AG08395 (cell line): ENCODE data around the gene RAB26.
"Not testable (repeated sequence)": the region's sequence is repeated elsewhere in the genome, so short reads cannot be mapped to it uniquely, and the experiment has no call there.

Experiments used
- DNase-seq: peaks from one replicate; pipeline ENCODE4 v3.0.0; 2012; ENCODE audit warnings: mixed read lengths, low spot score

RAB26 gene, protein sequence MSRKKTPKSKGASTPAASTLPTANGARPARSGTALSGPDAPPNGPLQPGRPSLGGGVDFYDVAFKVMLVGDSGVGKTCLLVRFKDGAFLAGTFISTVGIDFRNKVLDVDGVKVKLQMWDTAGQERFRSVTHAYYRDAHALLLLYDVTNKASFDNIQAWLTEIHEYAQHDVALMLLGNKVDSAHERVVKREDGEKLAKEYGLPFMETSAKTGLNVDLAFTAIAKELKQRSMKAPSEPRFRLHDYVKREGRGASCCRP

DNA sequence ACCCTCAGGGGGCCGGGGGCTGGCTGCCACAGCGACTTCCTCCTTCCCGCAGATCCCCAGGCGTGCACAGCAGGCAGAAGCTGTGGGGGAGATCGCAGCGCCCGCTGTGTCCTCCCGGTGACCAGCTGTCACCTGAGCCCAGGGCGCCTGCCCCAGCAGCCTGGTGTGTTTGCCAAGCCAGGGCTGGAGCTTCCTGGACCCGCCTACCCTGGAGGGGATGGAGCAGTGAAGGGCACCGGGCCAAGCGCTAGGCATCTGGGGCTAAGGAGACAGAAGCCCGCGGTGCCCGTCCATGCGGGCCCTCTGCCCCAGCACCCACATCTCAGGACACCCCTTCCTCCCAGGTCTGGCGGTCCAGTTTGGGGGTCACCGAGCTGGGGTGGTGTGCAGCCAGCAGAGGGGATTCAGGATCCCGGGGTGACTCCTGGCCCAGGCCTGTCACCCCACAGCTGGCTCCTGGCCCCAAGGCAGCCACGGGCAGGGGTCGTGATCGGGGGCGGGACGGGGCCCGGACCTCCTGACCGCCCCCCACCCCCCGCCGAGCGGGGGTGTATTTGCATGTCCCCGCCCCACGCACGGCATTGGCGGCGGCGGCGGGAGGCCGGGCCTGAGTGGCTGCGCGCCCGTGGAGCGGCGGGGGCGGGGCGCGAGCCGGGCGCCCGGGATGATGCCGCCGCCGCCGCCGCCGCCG lies at the start of gene RAB26:
TSS of gene RAB26 (plus strand) at position 645 of the 691 bp plus-strand sequence. CDS start 159 bp downstream, outside the sequence.
- DNase-seq = peak; percentile 73

DNA sequence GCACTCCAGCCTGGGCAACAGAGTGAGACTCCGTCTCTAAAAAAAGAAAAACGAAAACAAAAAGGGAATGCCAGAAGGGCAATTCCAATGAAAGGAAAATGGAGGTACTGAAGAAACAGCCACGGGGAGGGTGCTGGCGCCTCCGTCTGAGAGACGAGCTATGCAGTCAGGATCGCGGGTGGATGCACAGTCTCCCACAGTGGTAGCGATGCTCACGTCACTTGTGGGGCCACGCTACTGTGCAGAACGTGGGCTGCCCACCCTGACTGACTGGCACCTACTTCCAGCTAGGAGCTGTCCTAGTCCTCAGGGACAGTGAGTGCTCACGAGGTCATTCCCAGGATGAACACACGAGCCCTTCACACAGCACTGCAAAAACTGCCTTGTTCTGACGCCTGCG lies 46.8 kb upstream of the RAB26 start:
- DNase-seq = not testable (repeated sequence)

DNA sequence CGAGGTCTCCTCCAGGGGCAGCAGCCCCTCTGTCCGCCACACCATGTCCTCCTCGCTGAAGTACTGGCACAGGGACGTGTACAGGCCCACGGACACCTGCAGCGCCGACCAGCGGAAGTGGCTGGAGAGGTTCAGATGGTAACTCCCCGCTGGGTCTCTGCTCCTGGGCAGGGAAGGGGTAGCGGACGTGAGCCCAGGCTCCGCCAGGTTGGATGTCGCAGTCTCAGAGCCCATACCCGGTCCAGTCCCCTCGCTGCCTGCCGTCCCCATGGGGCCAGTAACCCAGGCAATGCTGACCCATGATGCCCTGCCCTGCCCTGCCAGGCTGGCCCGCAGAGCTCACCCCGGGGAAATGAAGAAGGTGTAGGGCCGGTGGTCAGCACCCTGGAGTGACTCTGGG lies 46.0 kb upstream of the RAB26 start:
- no peak for DNase-seq

DNA sequence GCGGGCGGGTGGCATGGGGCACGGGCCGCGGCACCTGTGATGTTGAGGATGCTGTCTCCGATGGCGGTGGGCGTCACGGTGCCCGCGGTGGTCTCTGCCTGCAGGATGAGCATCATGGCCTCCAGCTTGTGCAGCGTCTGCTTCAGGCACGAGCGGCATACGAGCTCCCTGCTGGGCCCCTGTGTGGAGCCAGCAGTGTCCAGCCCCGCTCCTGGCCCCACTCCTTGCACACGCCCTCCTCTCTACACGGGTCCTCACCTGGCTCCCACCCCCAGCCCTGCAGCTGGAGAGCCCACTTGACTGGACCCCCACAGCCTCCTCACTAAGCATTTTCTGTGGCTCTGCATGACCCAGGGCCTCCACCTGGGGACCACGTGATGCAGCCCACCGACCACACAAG lies 44.0 kb upstream of the RAB26 start:
- not testable (repeated sequence) for DNase-seq

DNA sequence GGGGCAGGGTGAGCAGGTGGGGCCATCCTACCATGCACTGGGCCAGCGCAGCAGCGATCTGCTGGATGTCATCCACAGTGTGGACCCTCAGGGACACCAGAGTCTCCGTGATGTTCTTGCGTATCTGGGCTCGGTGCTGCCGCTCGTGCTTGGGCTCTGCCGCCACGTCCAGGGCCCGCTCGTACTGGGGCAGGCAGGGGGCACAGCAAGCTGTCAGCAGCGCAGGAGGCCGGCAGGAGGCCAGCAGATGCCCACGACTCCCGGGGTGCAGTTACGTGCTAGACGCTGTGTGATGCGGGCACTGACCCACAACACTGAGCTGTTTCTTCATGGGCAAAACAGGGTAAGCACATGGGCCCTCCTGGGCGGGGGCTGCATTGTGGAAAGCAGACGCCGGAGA lies 43.1 kb upstream of the RAB26 start:
- not testable (repeated sequence) for DNase-seq

DNA sequence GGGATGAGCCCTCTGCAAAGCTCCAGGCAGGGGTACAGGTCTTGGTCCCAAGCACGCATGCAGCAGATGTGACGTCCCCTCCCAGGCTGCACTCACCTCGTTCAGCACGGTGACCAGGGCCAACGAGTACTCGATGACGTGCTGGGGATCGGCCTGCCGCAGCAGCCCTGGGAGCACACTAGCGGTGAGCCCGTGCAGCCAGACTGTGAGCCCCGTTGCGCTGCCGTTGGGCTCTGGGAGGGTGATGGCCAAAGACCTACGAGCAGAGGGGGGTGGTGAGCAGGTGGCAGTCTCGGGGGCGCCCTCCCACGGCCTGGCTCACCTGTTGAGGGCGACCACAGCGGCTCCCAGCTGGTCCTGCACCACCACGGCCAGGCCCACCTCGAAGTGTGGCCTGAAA lies 42.7 kb upstream of the RAB26 start:
- DNase-seq = peak; percentile 1

DNA sequence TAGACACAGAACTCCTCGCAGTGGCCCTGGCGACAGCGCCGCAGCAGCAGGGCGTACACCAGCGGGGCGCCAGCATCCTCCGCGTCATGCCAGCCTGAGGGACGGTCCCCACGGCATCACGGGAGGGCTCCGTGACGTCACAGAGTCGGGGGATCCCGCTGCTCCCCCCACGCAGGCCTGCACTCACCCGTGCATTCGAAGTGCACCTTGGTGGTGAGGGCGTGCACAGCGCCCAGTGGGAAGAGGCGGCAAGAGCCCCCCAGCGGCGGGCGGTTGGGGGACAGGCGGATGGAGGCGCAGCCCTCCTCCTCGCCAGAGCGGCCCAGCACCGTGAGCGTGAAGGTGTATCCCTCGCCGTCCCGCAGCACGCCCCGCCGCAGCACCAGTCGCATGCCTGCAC lies 42.2 kb upstream of the RAB26 start:
- DNase-seq = not testable (repeated sequence)

DNA sequence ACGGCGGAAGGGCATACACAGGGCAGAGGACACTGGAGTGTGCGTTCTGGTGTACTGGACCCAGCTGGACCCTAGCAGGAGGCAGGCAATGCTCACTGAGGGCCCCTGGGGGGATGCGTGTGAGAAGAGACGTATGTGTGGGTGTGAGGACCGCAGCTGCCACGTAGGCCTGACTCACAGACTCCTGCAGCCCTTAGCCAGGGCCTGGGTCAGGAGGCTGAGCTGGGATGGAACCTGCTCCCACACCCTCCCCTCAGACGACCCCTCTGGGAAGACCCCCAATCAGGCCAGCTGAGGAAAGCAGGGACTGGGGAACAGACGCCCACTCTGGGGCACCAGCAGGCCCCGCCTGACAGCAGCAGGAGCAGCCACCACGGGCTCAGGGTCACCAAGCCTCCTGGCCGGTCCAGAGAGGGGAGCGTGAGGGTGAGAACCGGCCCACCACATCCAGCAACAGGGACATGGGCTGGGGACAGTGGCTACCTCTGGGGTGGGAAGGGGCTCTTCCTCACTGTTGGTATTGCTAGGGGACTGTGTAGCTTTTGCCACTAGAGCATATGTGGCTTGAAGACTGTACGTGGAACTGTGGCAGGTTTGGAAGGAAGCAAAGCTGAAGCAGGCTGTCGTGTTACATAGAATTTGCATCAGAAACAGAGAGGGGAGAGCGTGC lies 41.2 kb upstream of the RAB26 start:
- peak; percentile 21 for DNase-seq

DNA sequence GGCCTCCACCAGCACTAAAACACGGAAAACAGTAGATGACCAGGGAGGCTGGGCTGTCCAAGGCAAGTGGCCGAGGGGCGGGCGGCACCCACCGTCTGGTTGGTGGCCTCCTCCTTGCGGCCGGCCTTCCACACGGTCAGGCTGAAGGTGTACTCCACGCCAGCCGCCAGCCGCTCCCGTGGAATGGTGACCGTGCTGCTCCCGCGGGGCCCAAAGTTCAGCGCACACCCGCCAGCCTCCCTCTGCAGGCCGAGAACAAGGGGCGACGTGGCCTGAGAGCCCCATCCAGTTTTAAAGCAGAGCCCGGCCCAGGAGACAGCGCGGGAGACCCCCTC lies 40.7 kb upstream of the RAB26 start:
- not testable (repeated sequence) for DNase-seq

DNA sequence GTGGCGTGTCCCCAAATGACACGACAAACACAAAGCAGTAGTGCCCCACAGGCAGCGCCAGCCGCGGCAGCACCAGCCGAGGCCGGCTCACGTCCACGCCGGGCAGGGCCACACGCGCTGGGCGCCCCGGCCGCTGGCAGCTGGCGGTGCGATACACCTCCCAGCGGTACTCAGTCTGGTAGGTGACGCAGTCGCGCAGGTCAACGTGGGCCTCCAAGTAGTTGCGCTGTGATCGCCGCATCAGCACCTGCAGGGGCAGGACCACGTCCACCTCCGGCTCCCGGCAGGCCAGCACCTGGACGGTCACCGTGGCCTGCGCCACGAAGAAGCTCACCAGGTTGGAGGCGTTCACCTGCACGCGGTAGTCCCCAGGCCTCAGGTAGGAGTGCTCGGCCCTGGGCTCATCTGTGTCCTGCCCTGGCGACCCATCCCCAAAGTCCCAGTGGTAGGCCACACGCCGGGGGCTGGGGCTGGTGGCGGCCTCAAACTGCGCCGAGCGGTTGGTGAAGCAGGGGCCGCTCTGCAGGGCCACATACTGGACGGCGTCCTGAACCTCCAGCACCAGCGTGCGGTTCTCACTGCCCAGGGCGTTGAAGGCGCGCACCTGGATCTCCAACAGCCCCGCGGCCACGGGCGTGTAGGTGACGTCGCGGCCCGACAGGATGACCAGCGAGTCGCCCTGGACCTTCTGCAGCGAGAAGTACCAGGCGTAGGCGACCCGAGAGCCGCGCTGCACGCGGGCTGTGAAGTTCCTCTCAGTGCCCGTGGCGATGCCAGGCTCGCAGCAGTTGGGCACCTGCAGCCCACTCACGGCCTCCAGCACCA lies 39.8 kb upstream of the RAB26 start:
- not testable (repeated sequence) for DNase-seq

DNA sequence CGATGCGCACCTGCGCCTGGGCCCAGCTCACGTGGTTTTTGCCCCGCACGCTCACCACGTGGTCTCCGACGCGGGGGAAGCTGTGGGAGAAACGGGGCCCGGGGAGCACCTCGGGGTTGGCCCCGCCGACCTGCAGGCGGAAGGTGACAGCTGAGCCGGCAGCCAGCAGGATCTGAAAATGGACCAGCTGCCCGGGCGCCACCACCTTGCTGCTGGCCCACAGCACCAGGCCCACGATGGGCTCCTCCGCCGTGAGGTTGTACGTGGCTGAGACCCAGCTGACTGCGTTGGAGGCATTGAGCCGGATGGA lies 39.2 kb upstream of the RAB26 start:
- DNase-seq = not testable (repeated sequence)

DNA sequence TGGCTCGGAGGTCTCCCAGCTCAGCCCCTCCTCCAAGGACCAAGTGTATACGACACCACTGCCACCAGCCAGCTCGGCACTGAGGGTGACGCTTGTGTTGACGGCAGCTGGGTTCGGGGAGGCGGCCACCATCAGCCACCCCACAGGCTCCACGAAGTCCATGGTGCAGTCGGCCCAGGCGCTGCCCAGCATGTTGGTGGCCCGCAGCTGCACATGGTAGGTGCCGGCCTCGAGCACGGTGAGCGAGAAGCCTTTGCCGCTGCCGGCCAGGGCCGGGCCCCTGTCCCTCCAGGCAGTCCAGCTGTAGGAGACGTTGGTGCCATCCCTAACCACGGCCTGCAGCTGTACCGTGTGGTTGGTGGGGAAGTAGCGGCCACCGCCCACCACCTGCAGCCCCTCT lies 38.6 kb upstream of the RAB26 start:
- DNase-seq = not testable (repeated sequence)

DNA sequence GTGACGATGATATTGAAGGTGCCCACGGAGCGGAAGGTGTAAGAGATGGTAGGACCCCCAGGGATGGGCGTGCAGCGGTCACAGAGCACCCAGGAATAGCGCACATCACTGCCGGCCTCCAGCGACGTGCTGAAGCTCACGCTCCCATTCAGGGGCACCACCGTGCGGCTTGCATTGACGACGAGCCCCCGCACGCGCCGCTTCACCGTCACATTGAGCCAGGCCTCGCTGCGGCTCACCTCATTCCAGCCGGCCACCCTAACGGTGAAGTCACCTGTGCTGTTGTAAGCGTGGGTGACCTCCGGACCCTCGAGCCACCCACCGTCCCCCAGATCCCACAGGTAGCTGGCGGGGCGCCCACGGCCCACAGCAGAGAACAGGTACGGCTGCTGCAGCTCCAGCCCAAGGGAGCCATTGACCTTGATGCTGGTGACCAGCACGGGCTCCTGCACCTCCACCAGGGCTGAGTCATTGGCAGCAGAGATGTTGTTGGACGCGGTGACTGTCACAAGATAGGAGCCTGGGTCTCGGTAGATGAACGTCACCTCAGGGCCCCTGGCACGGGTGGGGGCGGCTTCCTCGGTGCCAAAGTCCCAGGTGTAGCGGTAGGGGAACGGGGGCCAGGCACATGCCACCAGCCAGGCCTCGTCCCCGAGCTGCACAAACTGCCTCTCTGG lies 38.0 kb upstream of the RAB26 start:
- DNase-seq = not testable (repeated sequence)

DNA sequence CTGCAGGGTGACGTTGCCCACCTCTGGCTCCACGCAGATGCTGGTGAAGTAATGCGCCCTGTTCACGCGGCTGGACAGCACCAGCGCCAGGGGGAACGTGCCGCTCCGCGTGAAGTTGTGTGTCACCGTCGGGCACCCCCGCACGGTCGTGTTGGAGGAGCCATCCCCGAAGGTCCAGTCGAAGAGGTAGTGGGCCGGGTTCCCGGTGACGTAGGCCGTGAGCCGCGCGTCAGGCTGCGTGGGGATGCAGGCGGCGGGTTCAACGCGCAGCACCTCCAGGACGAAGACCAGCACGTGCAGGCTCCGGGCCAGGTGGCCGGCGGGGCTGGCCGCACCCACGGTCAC lies 37.4 kb upstream of the RAB26 start:
- DNase-seq = not testable (repeated sequence)

DNA sequence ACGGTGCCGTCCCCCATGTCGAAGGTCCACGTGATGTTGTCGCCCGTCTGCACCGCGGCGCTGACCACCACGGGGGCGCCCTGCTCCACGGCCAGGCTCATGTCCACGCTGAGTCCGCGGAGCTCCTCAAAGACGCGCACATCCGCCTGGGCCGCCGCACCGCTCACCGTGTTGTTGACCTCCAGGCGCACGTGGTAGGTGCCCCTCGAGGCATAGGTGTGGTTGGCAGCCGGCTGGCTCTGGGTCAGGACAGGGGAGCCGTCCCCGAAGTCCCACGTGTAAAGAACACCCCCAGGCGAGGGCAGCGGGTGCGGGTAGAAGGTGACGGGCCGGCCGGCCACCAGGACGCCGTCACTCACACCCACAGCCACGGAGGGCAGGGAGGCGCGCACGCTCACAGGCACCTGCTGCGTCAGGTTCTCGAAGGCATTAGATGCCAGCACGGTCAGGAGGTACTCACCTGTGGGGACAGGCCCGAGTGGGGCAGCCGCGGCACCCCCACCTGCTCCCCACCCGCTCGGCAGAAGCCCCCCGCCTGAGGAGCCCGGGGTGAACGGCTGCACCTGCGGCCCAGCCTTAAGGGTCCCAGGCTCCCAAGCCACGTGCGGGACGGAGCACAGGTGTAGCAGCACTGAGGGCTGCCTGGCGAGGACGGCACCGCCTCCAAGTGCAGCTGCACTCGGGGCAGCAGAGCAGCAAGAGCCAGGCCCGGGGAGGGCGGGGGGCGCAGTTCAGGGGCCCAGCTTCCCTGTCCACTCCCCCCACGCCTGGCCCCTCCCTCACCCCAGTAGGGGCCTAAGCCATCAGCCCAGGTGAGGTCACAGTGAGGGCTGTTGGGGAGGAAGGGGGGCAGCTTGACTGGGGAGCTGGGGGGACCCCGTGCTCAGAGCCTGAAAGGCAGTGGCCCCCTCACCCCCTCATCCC lies 36.8 kb upstream of the RAB26 start:
- DNase-seq = not testable (repeated sequence)

DNA sequence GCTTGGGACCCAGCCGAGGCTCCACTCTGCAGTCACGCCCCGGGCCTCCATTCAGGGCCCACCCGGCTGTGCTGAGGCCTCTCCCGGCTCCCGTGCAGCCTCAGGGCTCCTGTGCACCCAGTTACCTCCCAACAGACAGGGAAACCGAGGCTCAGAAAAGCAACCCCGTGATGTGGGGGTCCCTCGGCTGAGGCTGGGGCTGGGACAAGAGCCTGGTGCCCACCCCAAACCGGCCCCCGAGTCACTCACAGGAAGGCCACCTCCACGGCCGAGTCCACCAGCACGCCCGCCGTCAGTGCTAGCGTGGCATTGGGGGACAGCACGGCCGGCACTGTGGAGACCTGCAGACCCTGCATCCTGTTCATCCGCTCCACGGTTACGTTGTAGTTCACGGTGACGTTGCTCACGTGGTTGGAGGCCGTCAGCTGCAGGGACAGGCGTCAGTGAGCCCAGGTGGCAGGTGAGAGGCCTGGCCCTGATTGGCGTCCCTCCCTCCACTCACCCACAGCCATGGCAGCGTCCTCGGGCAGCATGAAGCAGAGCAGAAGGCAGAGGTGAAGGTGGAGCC lies 35.8 kb upstream of the RAB26 start:
- DNase-seq = not testable (repeated sequence)

DNA sequence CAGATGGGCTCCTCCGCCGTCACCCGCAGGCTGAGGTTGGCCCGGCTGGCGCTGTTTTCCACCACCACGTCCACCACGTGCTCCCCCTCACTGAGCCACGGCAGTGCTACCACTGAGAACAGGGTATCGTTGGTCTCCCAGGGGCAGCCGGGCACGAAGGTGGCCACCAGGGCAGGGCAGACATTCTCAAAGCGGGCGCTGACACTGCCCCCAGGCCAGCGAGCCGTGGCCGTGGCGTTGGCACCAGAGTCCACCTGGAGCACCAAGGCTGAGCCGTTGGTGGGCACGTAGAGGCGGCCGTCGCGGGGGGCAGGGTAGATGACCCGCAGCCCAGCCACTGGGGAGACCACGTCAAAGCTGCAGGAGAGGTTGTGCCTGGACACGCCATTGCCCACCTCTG lies 34.2 kb upstream of the RAB26 start:
- not testable (repeated sequence) for DNase-seq

DNA sequence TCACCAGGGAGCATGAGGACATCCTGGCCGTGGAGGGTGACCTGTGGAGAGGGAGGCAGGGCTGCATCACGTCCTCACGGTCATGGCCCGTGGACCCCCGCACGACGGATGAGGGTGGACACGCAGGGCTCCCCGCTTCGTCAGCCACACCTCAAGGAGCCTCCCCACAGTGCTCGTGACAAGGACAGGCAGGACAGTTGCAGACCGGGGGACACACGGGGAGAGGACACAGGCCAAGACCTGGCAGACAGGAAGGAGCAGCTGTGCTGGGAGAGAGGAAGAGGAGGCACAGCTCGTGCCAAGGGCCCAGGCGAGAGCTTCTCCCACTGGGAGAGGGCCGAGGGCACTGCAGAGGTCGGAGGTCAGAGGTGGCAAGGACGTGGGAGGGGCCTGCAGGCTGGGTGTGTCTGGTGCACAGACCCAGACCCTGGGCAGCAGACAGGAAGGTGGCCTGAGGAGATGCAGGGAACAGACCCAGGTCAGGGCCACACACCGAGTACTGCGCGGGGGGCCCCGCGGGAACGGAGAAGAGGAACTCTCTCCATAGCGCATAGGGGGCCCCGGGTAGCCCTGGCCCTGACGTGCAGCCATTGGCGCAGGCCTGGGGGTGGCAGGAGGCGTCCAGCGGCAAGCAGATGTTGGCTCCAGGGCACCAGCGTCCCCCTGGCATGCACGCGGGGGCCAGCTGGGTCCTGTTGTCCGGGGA lies 33.4 kb upstream of the RAB26 start:
- not testable (repeated sequence) for DNase-seq

DNA sequence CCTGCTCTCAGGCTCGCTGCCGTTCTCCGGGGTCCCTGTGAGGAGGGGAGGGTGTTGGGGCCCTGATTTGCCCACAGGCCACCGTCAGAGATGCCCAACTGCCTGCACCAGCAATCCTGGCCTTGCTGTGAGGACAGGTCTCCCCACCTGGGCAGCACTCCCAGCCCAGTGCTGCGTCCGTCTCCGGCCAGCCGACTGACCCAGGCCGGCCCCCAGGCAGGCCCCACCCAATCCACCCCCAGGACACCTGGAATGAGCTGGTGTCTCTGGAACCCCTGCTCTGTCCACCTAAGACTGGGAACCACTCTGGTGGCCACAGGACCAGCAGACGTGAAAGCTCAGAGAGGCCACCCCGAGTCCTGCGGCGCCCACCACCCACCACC lies 32.8 kb upstream of the RAB26 start:
- DNase-seq = no peak

DNA sequence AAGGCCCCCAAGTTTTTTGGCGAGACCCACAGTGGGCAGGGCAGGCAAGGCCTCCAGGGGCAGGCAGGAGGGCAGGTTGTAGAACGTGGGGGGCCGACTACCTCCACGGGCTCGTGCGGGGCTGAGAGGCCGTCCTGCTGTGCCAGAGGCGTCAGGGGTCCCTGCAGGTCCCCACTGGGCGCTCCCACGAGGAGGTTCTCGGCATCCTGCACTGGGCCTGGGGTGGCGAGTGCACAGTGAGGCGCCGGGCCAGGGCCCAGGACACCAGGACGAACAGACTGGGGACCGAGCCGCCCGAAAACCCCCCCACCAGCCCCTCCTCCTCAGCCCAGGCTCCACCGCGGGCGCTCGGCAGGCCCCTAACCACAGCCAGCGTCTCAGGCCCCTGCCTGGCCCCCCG lies 32.0 kb upstream of the RAB26 start:
- DNase-seq = not testable (repeated sequence)
